SK-N-SH treated with all-trans-retinoic acid at 6 μM for 48 hours (cell line): ENCODE data around the gene ENC1.

Experiments
- ATAC-seq: fragments of 200-7000 bp; cut with Tn5 transposase; 3 replicates; pipeline ENCODE4 v1.9.1; 2020; ENCODE audit warnings: mild to moderate bottlenecking, moderate library complexity
- ARNTL ChIP-seq: fragments of 450-650 bp; formaldehyde crosslinking; IDR thresholded peaks from 2 replicates; pipeline ENCODE4 v1.5.0; 2020; ENCODE audit warnings: low read depth, mild to moderate bottlenecking, moderate library complexity, borderline replicate concordance
- BACH2 ChIP-seq: fragments of 250-450 bp; sonication (Bioruptor Pico); IDR thresholded peaks from 2 replicates; pipeline ENCODE4 v1.9.0; 2021; ENCODE audit warnings: mild to moderate bottlenecking, borderline replicate concordance
- CREB5 ChIP-seq: fragments of 250-450 bp; sonication (Bioruptor Pico); IDR thresholded peaks from 2 replicates; pipeline ENCODE4 v1.5.1; 2020; ENCODE audit warnings: low read depth, mild to moderate bottlenecking, moderate library complexity
- CSDC2 ChIP-seq: fragments of 250-450 bp; sonication (Bioruptor Pico); IDR thresholded peaks from 2 replicates; pipeline ENCODE4 v1.5.0; 2020; ENCODE audit warnings: mild to moderate bottlenecking, moderate library complexity
- CSRNP3 ChIP-seq: fragments of 250-450 bp; sonication (Bioruptor Pico); IDR thresholded peaks from 2 replicates; pipeline ENCODE4 v1.5.1; 2021; ENCODE audit warnings: mild to moderate bottlenecking, moderate library complexity
- ESRRG ChIP-seq: fragments of 250-450 bp; sonication (Bioruptor Pico); IDR thresholded peaks from 2 replicates; pipeline ENCODE4 v1.6.1; 2021; ENCODE audit warnings: mild to moderate bottlenecking
- OSR1 ChIP-seq: fragments of 250-450 bp; sonication (Bioruptor Pico); IDR thresholded peaks from 2 replicates; pipeline ENCODE4 v1.8.0; 2022; ENCODE audit warnings: moderate library complexity, mild to moderate bottlenecking, inconsistent platforms
- PATZ1 ChIP-seq: fragments of 250-450 bp; sonication (Bioruptor Pico); IDR thresholded peaks from 2 replicates; pipeline ENCODE4 v1.8.0; 2020; ENCODE audit warnings: mild to moderate bottlenecking, moderate library complexity, borderline replicate concordance
- POU6F1 ChIP-seq: fragments of 250-450 bp; sonication (Bioruptor Pico); IDR thresholded peaks from 2 replicates; pipeline ENCODE4 v1.8.0; 2021; ENCODE audit warnings: low read depth, mild to moderate bottlenecking, moderate library complexity, borderline replicate concordance
- PPARA ChIP-seq: fragments of 250-450 bp; sonication (Bioruptor Pico); IDR thresholded peaks from 2 replicates; pipeline ENCODE4 v1.5.0; 2020; ENCODE audit warnings: mild to moderate bottlenecking, borderline replicate concordance
- SNAI2 ChIP-seq: fragments of 250-450 bp; sonication (Bioruptor Pico); IDR thresholded peaks from 2 replicates; pipeline ENCODE4 v1.5.0; 2020; ENCODE audit warnings: mild to moderate bottlenecking, moderate library complexity
- TCF4 ChIP-seq: fragments of 250-450 bp; sonication (Bioruptor Pico); IDR thresholded peaks from 2 replicates; pipeline ENCODE4 v1.8.0; 2021; ENCODE audit warnings: mild to moderate bottlenecking, moderate library complexity, borderline replicate concordance
- TOX ChIP-seq: fragments of 250-450 bp; sonication (Bioruptor Pico); IDR thresholded peaks from 2 replicates; pipeline ENCODE4 v1.8.0; 2021; ENCODE audit warnings: mild to moderate bottlenecking, moderate library complexity, borderline replicate concordance
- ZC3H10 ChIP-seq: fragments of 250-450 bp; sonication (Bioruptor Pico); IDR thresholded peaks from 2 replicates; pipeline ENCODE4 v1.5.1; 2021; ENCODE audit warnings: mild to moderate bottlenecking, moderate library complexity
- ZFP30 ChIP-seq: fragments of 450-650 bp; formaldehyde crosslinking; IDR thresholded peaks from 2 replicates; pipeline ENCODE4 v1.5.0; 2022; ENCODE audit warnings: mild to moderate bottlenecking, moderate library complexity
- ZNF565 ChIP-seq: fragments of 450-650 bp; formaldehyde crosslinking; conservative IDR thresholded peaks from 2 replicates; pipeline ENCODE4 v1.5.0; 2020; ENCODE audit warnings: low read depth, mild to moderate bottlenecking, moderate library complexity
- ZNF70 ChIP-seq: fragments of 450-650 bp; formaldehyde crosslinking; IDR thresholded peaks from 2 replicates; pipeline ENCODE4 v1.5.0; 2020; ENCODE audit warnings: mild to moderate bottlenecking, moderate library complexity
- ZNF8 ChIP-seq: fragments of 450-650 bp; formaldehyde crosslinking; IDR thresholded peaks from 2 replicates; pipeline ENCODE4 v1.5.0; 2020; ENCODE audit warnings: mild to moderate bottlenecking, moderate library complexity

ENC1 gene

GRCh38 chr5:74667396-74667795 lies 26.9 kb upstream of the ENC1 start:
- ATAC-seq = no peak
- TF ChIP-seq CSRNP3 (no peak), TCF4 (CRISPR knock-in tag) (no peak), ZNF8 (no peak), CREB5 (no peak)

GRCh38 chr5:74665816-74666215 lies 25.3 kb upstream of the ENC1 start:
- TF ChIP-seq TCF4 (CRISPR knock-in tag) = peak; percentile 56; the same call in 1 of the 2 replicates
- TF ChIP-seq PPARA (CRISPR knock-in tag) = no peak
- no peak for ATAC-seq

GRCh38 chr5:74665273-74665672 lies 24.7 kb upstream of the ENC1 start:
- ATAC-seq = no peak

More at GRCh38 chr5:74665273-74665672, 24.7 kb upstream of the ENC1 start:
- TF ChIP-seq TOX = no peak
- no peak for TF ChIP-seq ZNF565 (CRISPR knock-in tag)
- TF ChIP-seq ARNTL (CRISPR knock-in tag) = no peak
- no peak for TF ChIP-seq BACH2 (CRISPR knock-in tag)
- TF ChIP-seq PPARA (CRISPR knock-in tag) = no peak
- no peak for TF ChIP-seq TCF4 (CRISPR knock-in tag)
- no peak for TF ChIP-seq CSDC2 (CRISPR knock-in tag)
- TF ChIP-seq PATZ1 (CRISPR knock-in tag) = no peak
- no peak for TF ChIP-seq CREB5
- no peak for TF ChIP-seq POU6F1 (CRISPR knock-in tag)
- TF ChIP-seq ZFP30 (CRISPR knock-in tag) = no peak
- TF ChIP-seq SNAI2 (CRISPR knock-in tag) = no peak
- no peak for TF ChIP-seq ZNF70 (CRISPR knock-in tag)
- no peak for TF ChIP-seq ESRRG (CRISPR knock-in tag)
- TF ChIP-seq OSR1 (CRISPR knock-in tag) = no peak
- no peak for TF ChIP-seq ZC3H10 (CRISPR knock-in tag)
- no peak for TF ChIP-seq CSRNP3
- TF ChIP-seq ZNF8 = no peak
